G401.6 (cell line): ENCODE data around the gene DENND1C.

Experiments
- FAIRE-seq: peaks from 2 replicates; lab custom pipeline; 2012; peaks lifted over from hg19 to GRCh38; lab: Jason Lieb, UNC

Gene DENND1C

DNA sequence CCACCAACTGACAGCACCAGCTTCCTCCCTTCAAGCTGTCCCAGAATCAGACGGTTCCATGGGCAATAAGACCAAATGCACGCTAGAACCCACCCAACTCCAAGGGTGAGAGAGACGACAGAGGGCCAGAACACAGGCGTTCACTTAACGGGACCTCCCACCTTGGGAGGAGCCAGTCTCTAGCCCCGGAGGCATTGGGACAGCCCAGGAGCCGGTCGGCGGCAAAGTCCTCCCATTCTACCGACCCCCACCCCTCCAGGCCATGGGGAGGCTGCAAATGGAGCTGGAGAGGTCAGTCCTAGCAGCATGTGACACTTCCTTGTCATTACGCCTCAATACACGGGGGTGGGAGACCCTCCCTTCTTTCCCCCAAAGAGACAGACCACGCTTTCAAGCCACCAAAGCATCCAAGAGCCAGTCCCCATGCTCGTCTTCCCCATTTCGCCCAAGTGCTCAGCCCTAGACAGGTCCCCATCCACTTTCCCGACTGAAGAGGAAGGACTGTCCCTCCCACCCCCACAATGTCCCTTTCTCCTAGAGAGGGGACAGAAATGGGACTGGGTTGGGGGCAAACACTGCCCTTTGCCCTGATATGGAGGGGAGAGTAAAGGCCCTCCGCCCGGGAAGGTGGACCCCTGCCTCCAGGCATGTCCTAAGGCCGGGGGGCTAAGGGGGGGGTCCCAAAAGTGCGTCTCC lies 57.9 kb downstream of the DENND1C start:
- FAIRE-seq = peak; percentile 65

DNA sequence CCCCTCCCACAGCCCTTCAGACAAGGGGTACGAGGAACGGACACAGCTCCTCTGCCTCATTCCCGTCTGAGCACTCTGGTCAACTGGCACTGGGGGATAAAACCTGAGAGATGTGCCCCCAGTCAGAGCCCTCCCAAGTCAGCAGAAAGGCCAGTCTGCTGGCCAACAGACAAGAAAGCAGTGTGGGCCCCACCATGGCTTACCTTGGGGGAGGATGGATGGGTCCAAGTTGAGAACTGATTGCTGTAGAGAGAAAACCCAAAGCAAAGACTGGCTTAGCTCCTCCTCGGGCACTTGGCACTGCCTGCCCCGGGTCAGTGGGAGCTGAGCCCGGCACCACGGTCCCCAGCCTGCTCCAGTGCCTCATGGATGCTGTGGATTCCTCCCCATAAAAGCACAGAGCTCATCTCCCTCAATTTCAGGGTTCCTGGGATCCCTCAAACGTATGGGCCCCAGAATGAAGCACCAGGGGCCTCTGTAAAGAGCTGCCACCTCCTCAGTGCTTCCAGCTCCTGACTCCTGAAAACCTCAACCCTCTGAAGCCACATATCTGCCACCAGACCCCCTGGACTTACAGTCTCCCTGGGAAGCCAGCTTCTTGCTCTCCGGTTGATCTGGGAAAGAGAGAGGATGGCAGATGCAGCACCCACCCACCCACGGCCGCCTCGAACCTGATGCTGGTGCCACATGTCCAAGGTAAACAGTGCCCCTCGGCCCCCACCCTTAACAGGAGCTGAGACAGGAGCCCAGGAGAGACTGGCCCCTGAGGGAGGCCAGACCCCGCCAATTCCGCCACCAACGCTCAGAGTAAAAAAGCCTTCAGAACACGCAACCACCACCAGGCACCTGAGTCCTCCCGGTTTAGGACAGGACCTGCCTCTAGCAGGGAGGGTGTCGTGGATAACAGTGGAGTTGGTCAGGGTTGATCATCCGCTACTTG lies 60.2 kb downstream of the DENND1C start:
- FAIRE-seq = no peak

GRCh38 chr19:6418562-6418932 lies 63.0 kb downstream of the DENND1C start:
- no peak for FAIRE-seq

GRCh38 chr19:6417713-6418561 lies 63.6 kb downstream of the DENND1C start:
- no peak for FAIRE-seq
